GM12878 (cell line): ENCODE measurements around the gene ABL1. TPM values are rescaled to one million over a fixed set of nuclear protein-coding genes. Genes with fewer than 3 reads are reported as not detected.

ENCODE experiments used
- ATAC-seq: fragments of 200-7000 bp; cut with Tn5 transposase; 3 replicates; pipeline ENCODE4 v1.9.1; 2020; ENCODE audit warnings: mild to moderate bottlenecking, moderate library complexity
- BruUV-seq: library from RNA; stranded (reverse); fragments of 400-500 nt; replicated peaks from 2 replicates; lab custom pipeline; 2021; lab: Mats Ljungman, UMichigan
- CTCF ChIA-PET: fragments of 300-600 bp; sonication (Branson Sonifier 250); formaldehyde crosslinking; extraction: SDS; loops from one replicate; lab custom pipeline; 2021; ENCODE audit warnings: inconsistent platforms; lab: Yijun Ruan, JAX
- POLR2A ChIA-PET: fragments of 350-600 bp; formaldehyde crosslinking; extraction: SDS; loops from one replicate; lab custom pipeline; 2021; ENCODE audit warnings: inconsistent platforms; lab: Charles Lee
- RAD21 ChIA-PET: fragments of 300-600 bp; sonication (Branson Sonifier 250); formaldehyde crosslinking; loops from one replicate; lab custom pipeline; 2023; ENCODE audit warnings: antibody characterized with exemption; ENCODE audit not compliant: unreplicated experiment; lab: Charles Lee
- SMC1A ChIA-PET: fragments of 300-600 bp; sonication (Branson Sonifier 250); formaldehyde crosslinking; loops from one replicate; lab custom pipeline; 2023; ENCODE audit not compliant: unreplicated experiment, uncharacterized antibody; lab: Charles Lee
- DNase-seq: peaks from one replicate; pipeline ENCODE4 v3.0.0-alpha.2; 2011; ENCODE audit warnings: low read depth, low spot score
- FAIRE-seq: peaks from 3 replicates; lab custom pipeline; 2011; peaks lifted over from hg19 to GRCh38; lab: Jason Lieb, UNC
- H2AFZ ChIP-seq: 2 replicates; pipeline ENCODE4 v1.6.0; 2011; ENCODE audit warnings: low read depth, low read length, control low read depth; ENCODE audit not compliant: control insufficient read depth
- H3K27ac ChIP-seq: 2 replicates; pipeline ENCODE4 v1.5.1; 2011; ENCODE audit warnings: control low read depth; ENCODE audit not compliant: control insufficient read depth, insufficient read depth
- H3K27me3 ChIP-seq, 2 experiments: replicated peaks in 1 of 2; 2 replicates each; pipeline versions ENCODE4 v1.6.0 to v1.6.1; 2011; ENCODE audit warnings: low read length in 1 of 2; ENCODE audit not compliant: control insufficient read depth in 2 of 2, insufficient read depth in 2 of 2
- H3K36me3 ChIP-seq, 2 experiments: 2 replicates each; pipeline ENCODE4 v1.5.1; 2011; ENCODE audit warnings: low read length in 1 of 2; ENCODE audit not compliant: control insufficient read depth in 2 of 2, insufficient read depth in 2 of 2
- H3K4me1 ChIP-seq: 2 replicates; pipeline ENCODE4 v1.6.1; 2011; ENCODE audit warnings: mild to moderate bottlenecking, low read length, moderate library complexity, mixed read lengths; ENCODE audit not compliant: control insufficient read depth, insufficient read depth
- H3K4me2 ChIP-seq: 2 replicates; pipeline ENCODE4 v1.6.0; 2011; ENCODE audit warnings: control low read depth; ENCODE audit not compliant: control insufficient read depth, insufficient read depth
- H3K4me3 ChIP-seq: fragments of 200-600 bp; sonication (generic); 2 replicates; pipeline ENCODE4 v1.5.1; 2016
- H3K79me2 ChIP-seq: 2 replicates; pipeline ENCODE4 v1.6.0; 2011; ENCODE audit warnings: low read length; ENCODE audit not compliant: control insufficient read depth, insufficient read depth
- H3K9ac ChIP-seq: 2 replicates; pipeline ENCODE4 v1.8.0; 2011; ENCODE audit warnings: low read length, control low read depth, mixed read lengths; ENCODE audit not compliant: control insufficient read depth, insufficient read depth
- H3K9me3 ChIP-seq: replicated peaks from 3 replicates; pipeline ENCODE4 v1.5.1; 2011; ENCODE audit warnings: mild to moderate bottlenecking, low read length; ENCODE audit not compliant: control insufficient read depth, insufficient read depth
- H4K20me1 ChIP-seq: 2 replicates; pipeline ENCODE4 v1.6.0; 2011; ENCODE audit not compliant: control insufficient read depth, insufficient read depth
- CEBPB ChIP-seq, 2 experiments: fragments of 150-350 bp in 1 of 2; IDR thresholded peaks; 2 replicates each; pipeline ENCODE4 v1.6.1; 2012 to 2014; ENCODE audit warnings: low read depth in 2 of 2, low read length in 2 of 2, borderline replicate concordance in 1 of 2, inconsistent platforms in 1 of 2
- CEBPZ ChIP-seq: fragments of 150-350 bp; IDR thresholded peaks from 2 replicates; pipeline ENCODE4 v1.6.1; 2016; ENCODE audit warnings: low read depth, low read length
- CHD4 ChIP-seq: fragments of 200-600 bp; sonication (generic); IDR thresholded peaks from 2 replicates; pipeline ENCODE4 v1.6.1; 2016; ENCODE audit warnings: mild to moderate bottlenecking
- FOXK2 ChIP-seq: fragments of 450-650 bp; IDR thresholded peaks from 2 replicates; pipeline ENCODE4 v1.6.1; 2017; ENCODE audit warnings: mild to moderate bottlenecking, moderate library complexity
- NR2C2 ChIP-seq: IDR thresholded peaks from 2 replicates; pipeline ENCODE4 v1.6.1; 2011; ENCODE audit warnings: borderline replicate concordance, low read depth; ENCODE audit not compliant: control insufficient read depth, insufficient read length
- SREBF2 ChIP-seq: IDR thresholded peaks from 2 replicates; pipeline ENCODE4 v1.6.1; 2012; ENCODE audit warnings: mild to moderate bottlenecking, low read length
- WGBS: methylation state at CpG from one replicate; pipeline ENCODE4 v1.1.6; 2016; ENCODE audit warnings: low lambda C conversion rate; ENCODE audit not compliant: insufficient replicate concordance, insufficient coverage; ENCODE audit errors: missing lambda C conversion rate; 5-methylcytosine and 5-hydroxymethylcytosine counted together
- in situ Hi-C: fragments of 300-500 bp; cut with MboI; formaldehyde crosslinking; loops from 9 replicates; pipeline ENCODE4 v1.14.3; 2018; ENCODE audit warnings: mixed read lengths
- intact Hi-C: fragments of 100-400 bp; cut with micrococcal nuclease; formaldehyde crosslinking; loops from one replicate; pipeline ENCODE4 v1.14.2; 2022; ENCODE audit not compliant: unreplicated experiment
- polyA plus RNA-seq, 11 experiments: library from polyadenylated mRNA; depleted of rRNA in 4 of 11; unstranded in 6 of 11; stranded (reverse) in 5 of 11; fragments of >200 nt; fragmentation: Nextera tagmentation in 4 of 11; fragmentation: Illumina TruSeq in 1 of 11; extraction: Ambion mirVana in 4 of 11; extraction: Trizol in 1 of 11; gene quantifications; 1 replicate in 1 of 11; 2 replicates in 10 of 11; pipeline versions ENCODE4 v1.2.1 to v1.2.3, GENCODE V29; 2011 to 2016; ENCODE audit warnings: inconsistent platforms in 2 of 11, missing spikeins in 2 of 11, low read depth in 1 of 11
- total RNA-seq, 4 experiments: library from RNA; depleted of rRNA in 3 of 4; stranded (reverse); fragments of >200 nt in 3 of 4; fragmentation: Illumina TruSeq in 1 of 4; extraction: Trizol in 1 of 4; gene quantifications; 2 replicates each; pipeline versions ENCODE4 v1.2.1 to v1.2.3, GENCODE V29; 2013 to 2021
- TF ChIP-seq, protein P1 (sequence below): IDR thresholded peaks from 2 replicates; pipeline ENCODE4 v1.6.1; 2012; ENCODE audit warnings: low read depth, low read length, improper control_type of control experiment
- TF ChIP-seq, protein P2 (sequence below): IDR thresholded peaks from 2 replicates; pipeline ENCODE4 v1.6.1; 2011; ENCODE audit warnings: low read depth, mild to moderate bottlenecking, low read length, moderate library complexity, borderline replicate concordance; ENCODE audit errors: extremely low read depth
- TF ChIP-seq, protein P3 (sequence below): fragments of 450-650 bp; IDR thresholded peaks from 2 replicates; pipeline ENCODE4 v1.6.1; 2017; ENCODE audit warnings: mild to moderate bottlenecking, moderate library complexity

Gene ABL1
- total and polyA plus RNA-seq, 10 of the 15 experiments (the other 5 are each of a cell fraction or from before 2014, with no cell fraction given) = 0.79 to 51.5 (median 16.3) TPM

GRCh38 chr9:130903194-130904069 is 68.4 kb downstream of the ABL1 start:
- FAIRE-seq (no peak), DNase-seq (no peak), ATAC-seq (no peak)
- intact Hi-C loops = no loop called here
- 34% methylated on average over 24 of the region's 25 CpGs for WGBS
- Histone ChIP-seq H2AFZ (no peak overlapping the region), H4K20me1 (no peaks in the 10 kb centered on the region), H3K9me3 (no peaks in the 10 kb centered on the region), H3K79me2 (no peaks in the 10 kb centered on the region), H3K4me1 (no peaks in the 10 kb centered on the region), H3K4me3 (no peak overlapping the region), H3K9ac (no peak overlapping the region), H3K4me2 (no peak overlapping the region), H3K27me3 (no peaks in the 10 kb centered on the region; a peak in 2 of 4 replicates), H3K27ac (no peak overlapping the region), H3K36me3 (no peaks in the 10 kb centered on the region)
- in situ Hi-C loops = no loop called here
- SMC1A ChIA-PET = no interaction called here
- RAD21 ChIA-PET = no interaction called here
- CTCF ChIA-PET = no interaction called here
- TF ChIP-seq FOXK2 = no peak
- TF ChIP-seq CHD4 = no peak
- TF ChIP-seq, protein P1, sequence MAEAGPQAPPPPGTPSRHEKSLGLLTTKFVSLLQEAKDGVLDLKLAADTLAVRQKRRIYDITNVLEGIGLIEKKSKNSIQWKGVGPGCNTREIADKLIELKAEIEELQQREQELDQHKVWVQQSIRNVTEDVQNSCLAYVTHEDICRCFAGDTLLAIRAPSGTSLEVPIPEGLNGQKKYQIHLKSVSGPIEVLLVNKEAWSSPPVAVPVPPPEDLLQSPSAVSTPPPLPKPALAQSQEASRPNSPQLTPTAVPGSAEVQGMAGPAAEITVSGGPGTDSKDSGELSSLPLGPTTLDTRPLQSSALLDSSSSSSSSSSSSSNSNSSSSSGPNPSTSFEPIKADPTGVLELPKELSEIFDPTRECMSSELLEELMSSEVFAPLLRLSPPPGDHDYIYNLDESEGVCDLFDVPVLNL = no peak
- TF ChIP-seq, protein P2, sequence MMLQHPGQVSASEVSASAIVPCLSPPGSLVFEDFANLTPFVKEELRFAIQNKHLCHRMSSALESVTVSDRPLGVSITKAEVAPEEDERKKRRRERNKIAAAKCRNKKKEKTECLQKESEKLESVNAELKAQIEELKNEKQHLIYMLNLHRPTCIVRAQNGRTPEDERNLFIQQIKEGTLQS = no peak
- no peak for TF ChIP-seq CEBPB (IDR thresholded peaks at IDR 0.05; ENCODE audit: borderline replicate concordance in 1 of 2, low read depth in 2 of 2, low read length in 2 of 2)
- TF ChIP-seq, protein P3, sequence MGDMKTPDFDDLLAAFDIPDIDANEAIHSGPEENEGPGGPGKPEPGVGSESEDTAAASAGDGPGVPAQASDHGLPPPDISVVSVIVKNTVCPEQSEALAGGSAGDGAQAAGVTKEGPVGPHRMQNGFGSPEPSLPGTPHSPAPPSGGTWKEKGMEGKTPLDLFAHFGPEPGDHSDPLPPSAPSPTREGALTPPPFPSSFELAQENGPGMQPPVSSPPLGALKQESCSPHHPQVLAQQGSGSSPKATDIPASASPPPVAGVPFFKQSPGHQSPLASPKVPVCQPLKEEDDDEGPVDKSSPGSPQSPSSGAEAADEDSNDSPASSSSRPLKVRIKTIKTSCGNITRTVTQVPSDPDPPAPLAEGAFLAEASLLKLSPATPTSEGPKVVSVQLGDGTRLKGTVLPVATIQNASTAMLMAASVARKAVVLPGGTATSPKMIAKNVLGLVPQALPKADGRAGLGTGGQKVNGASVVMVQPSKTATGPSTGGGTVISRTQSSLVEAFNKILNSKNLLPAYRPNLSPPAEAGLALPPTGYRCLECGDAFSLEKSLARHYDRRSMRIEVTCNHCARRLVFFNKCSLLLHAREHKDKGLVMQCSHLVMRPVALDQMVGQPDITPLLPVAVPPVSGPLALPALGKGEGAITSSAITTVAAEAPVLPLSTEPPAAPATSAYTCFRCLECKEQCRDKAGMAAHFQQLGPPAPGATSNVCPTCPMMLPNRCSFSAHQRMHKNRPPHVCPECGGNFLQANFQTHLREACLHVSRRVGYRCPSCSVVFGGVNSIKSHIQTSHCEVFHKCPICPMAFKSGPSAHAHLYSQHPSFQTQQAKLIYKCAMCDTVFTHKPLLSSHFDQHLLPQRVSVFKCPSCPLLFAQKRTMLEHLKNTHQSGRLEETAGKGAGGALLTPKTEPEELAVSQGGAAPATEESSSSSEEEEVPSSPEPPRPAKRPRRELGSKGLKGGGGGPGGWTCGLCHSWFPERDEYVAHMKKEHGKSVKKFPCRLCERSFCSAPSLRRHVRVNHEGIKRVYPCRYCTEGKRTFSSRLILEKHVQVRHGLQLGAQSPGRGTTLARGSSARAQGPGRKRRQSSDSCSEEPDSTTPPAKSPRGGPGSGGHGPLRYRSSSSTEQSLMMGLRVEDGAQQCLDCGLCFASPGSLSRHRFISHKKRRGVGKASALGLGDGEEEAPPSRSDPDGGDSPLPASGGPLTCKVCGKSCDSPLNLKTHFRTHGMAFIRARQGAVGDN = no peak
- no peak for TF ChIP-seq SREBF2
- no peak for TF ChIP-seq CEBPZ
- no peak for TF ChIP-seq NR2C2
- POLR2A ChIA-PET = no interaction called here
- no TSS peak for BruUV-seq
